ENCODE data around the gene PXN.

DNA sequence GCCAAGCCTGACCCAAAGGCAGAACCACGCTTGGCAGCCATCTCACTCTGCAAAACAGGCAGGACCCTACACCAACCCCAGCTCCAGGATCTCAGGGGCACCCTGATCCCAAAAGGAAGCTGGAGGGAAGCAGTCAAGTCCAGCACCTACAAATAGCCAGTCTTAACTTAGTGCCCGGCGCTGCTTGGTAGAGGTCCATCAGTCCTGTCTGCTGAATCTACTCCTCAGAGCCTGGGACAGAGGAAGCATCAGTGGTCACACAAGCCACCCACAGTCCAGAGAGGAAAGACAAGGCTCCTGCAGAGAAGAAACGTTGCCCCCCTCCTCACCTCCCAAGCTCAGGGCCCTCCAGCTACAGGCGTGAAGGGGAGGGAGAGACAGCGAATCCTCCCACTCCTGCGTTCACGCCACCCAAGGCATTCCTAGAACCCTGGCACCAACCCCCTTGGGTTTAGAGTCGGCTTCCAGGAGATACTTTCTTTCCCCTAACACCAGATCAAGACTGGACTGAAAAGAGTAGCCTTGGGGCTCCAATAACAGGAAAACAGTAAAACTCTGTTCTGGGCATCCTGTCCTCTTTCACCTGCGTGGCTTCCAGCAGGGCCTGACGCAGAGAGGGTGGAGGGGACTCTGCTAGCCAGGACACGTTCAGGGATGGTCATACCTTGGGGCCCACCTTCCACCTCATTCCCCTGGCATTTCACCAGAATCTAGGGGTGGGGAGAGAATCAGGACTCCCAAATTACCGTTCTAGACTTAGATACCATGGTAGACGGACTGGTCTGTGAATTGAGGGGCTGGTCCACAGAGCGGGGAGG, 1.2 kb downstream of the PXN start:
- TF ChIP-seq, protein P1, sequence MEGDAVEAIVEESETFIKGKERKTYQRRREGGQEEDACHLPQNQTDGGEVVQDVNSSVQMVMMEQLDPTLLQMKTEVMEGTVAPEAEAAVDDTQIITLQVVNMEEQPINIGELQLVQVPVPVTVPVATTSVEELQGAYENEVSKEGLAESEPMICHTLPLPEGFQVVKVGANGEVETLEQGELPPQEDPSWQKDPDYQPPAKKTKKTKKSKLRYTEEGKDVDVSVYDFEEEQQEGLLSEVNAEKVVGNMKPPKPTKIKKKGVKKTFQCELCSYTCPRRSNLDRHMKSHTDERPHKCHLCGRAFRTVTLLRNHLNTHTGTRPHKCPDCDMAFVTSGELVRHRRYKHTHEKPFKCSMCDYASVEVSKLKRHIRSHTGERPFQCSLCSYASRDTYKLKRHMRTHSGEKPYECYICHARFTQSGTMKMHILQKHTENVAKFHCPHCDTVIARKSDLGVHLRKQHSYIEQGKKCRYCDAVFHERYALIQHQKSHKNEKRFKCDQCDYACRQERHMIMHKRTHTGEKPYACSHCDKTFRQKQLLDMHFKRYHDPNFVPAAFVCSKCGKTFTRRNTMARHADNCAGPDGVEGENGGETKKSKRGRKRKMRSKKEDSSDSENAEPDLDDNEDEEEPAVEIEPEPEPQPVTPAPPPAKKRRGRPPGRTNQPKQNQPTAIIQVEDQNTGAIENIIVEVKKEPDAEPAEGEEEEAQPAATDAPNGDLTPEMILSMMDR (IDR thresholded peaks at IDR 0.05), result no peak
- no peak for TF ChIP-seq POLR2A (IDR thresholded peaks at IDR 0.05)

All from right lobe of liver (tissue), 4 donors.